Esophagus (tissue), 2 donors: ENCODE results near the gene GPRC5C. TPM values are rescaled to one million over a fixed set of nuclear protein-coding genes. Genes with fewer than 3 reads are reported as not detected.
"Not testable (repeated sequence)": the region's sequence is repeated elsewhere in the genome, so short reads cannot be mapped to it uniquely, and the experiment has no call there.

Experiments used
- H3K27ac ChIP-seq, 2 donors: one replicate each; pipeline ENCODE4 v1.5.1; 2013; ENCODE audit warnings: low read depth in 2 of 2, mild to moderate bottlenecking in 2 of 2, inconsistent platforms in 1 of 2, low read length in 1 of 2, moderate library complexity in 1 of 2
- H3K27me3 ChIP-seq, 2 donors: one replicate each; pipeline ENCODE4 v1.6.1; 2013; ENCODE audit warnings: low read length in 2 of 2, control low read depth in 1 of 2, mild to moderate bottlenecking in 1 of 2; ENCODE audit not compliant: insufficient read depth in 2 of 2, control insufficient read depth in 1 of 2
- H3K36me3 ChIP-seq, 2 donors: one replicate each; pipeline ENCODE4 v1.6.1; 2013; ENCODE audit warnings: low read length in 1 of 2; ENCODE audit not compliant: control insufficient read depth in 2 of 2, insufficient read depth in 2 of 2
- H3K4me1 ChIP-seq, 2 donors: one replicate each; pipeline ENCODE4 v1.6.1; 2013; ENCODE audit warnings: low read length in 1 of 2; ENCODE audit not compliant: control insufficient read depth in 2 of 2, insufficient read depth in 2 of 2
- H3K4me3 ChIP-seq, 2 donors: one replicate each; pipeline ENCODE4 v1.5.1; 2013; ENCODE audit warnings: low read length in 2 of 2, mild to moderate bottlenecking in 2 of 2, low read depth in 1 of 2, moderate library complexity in 1 of 2
- H3K9me3 ChIP-seq, 2 donors: one replicate each; pipeline ENCODE4 v1.6.1; 2013; ENCODE audit warnings: mild to moderate bottlenecking in 2 of 2, low read depth in 1 of 2, low read length in 1 of 2, moderate library complexity in 1 of 2; ENCODE audit not compliant: control insufficient read depth in 2 of 2, insufficient read depth in 1 of 2
- WGBS, 2 donors: extraction: QIAGEN DNeasy Blood & Tissue Kit; methylation state at CpG; one replicate each; pipeline ENCODE4 v1.1.7; 2013; 5-methylcytosine and 5-hydroxymethylcytosine counted together
- polyA plus RNA-seq, 2 donors: library from polyadenylated mRNA; stranded (reverse); fragments of 200-250 nt; gene quantifications; one replicate each; pipeline ENCODE4 v1.2.3, GENCODE V29; 2013
- donor health status: healthy with polysubstance abuse.
- donor health status: Bipolar disorder and iron deficiency.

The GPRC5C gene
- polyA plus RNA-seq, 2 donors: 6.7 to 8.8 TPM

GRCh38 chr17:74485841-74486240 lies 54.0 kb downstream of the GPRC5C start:
- WGBS, 2 donors: 82 to 86% methylated on average over 5 of the region's 5 CpGs
- Histone ChIP-seq H3K9me3 (no peaks in the 10 kb centered on the region), H3K27me3 (no peaks in the 10 kb centered on the region), H3K36me3 (no peaks in the 10 kb centered on the region), H3K4me3 (no peak overlapping the region), H3K27ac (no peak overlapping the region), H3K4me1 (no peaks in the 10 kb centered on the region)

- H3K27me3 ChIP-seq, H3K4me3 ChIP-seq, H3K36me3 ChIP-seq, H3K4me1 ChIP-seq, H3K9me3 ChIP-seq, H3K27ac ChIP-seq: not testable (repeated sequence)
- 92 to 93% methylated on average over 4 of the region's 4 CpGs for WGBS, 2 donors
These were observed 56.4 kb downstream of the GPRC5C start for GRCh38 chr17:74488276-74488675.

- Histone ChIP-seq H3K4me1 (no peaks in the 10 kb centered on the region), H3K36me3 (no peaks in the 10 kb centered on the region), H3K27me3 (no peaks in the 10 kb centered on the region), H3K27ac (no peak overlapping the region), H3K9me3 (no peaks in the 10 kb centered on the region), H3K4me3 (no peak overlapping the region)
- 81 to 85% methylated on average over 9 of the region's 9 CpGs for WGBS, 2 donors
These were observed 58.8 kb downstream of the GPRC5C start for GRCh38 chr17:74490716-74491115.

GRCh38 chr17:74491626-74492025 lies 59.7 kb downstream of the GPRC5C start:
- Histone ChIP-seq H3K4me1 (no peaks in the 10 kb centered on the region), H3K9me3 (no peaks in the 10 kb centered on the region), H3K4me3 (no peak overlapping the region), H3K27ac (no peak overlapping the region), H3K27me3 (no peaks in the 10 kb centered on the region), H3K36me3 (no peaks in the 10 kb centered on the region)
- WGBS, 2 donors: 81 to 83% methylated on average over 7 of the region's 7 CpGs

- Histone ChIP-seq H3K9me3 (no peaks in the 10 kb centered on the region), H3K27ac (no peak overlapping the region), H3K27me3 (no peaks in the 10 kb centered on the region), H3K4me1 (no peaks in the 10 kb centered on the region), H3K36me3 (no peaks in the 10 kb centered on the region), H3K4me3 (no peak overlapping the region)
- 35 to 37% methylated on average over 11 of the region's 11 CpGs for WGBS, 2 donors
These were observed 61.5 kb downstream of the GPRC5C start for GRCh38 chr17:74493331-74493833.

Other genes with a start within 250 kb of the GPRC5C start
- gene RPL38, start 228.4 kb upstream of the GPRC5C start, polyA plus RNA-seq: 1,000 to 10,000 TPM; 1,223 to 1,349 TPM
- gene TTYH2, start 218.5 kb upstream of the GPRC5C start, polyA plus RNA-seq: under 1 TPM; 0.67 to 0.82 TPM
- gene DNAI2, start 157.9 kb upstream of the GPRC5C start, polyA plus RNA-seq: not detected
- under 1 TPM; 0.43 to 0.47 TPM for gene KIF19, start 105.9 kb upstream of the GPRC5C start, polyA plus RNA-seq
- not detected for gene BTBD17, start 70.2 kb upstream of the GPRC5C start, polyA plus RNA-seq
- gene GPR142, start 64.6 kb upstream of the GPRC5C start, polyA plus RNA-seq: under 1 TPM in 1 of 2 donors, not detected in 1; 0.09 TPM
- gene CD300A, start 34.5 kb downstream of the GPRC5C start, polyA plus RNA-seq: 1 to 10 TPM; 1.3 to 1.6 TPM
- gene CD300LB, start 99.4 kb downstream of the GPRC5C start, polyA plus RNA-seq: under 1 TPM; 0.06 to 0.11 TPM
- gene CD300C, start 114.0 kb downstream of the GPRC5C start, polyA plus RNA-seq: under 1 TPM; 0.04 to 0.14 TPM
- not detected for gene CD300H, start 135.4 kb downstream of the GPRC5C start, polyA plus RNA-seq
- not detected for gene CD300LD, start 160.2 kb downstream of the GPRC5C start, polyA plus RNA-seq
- gene CD300E, start 191.7 kb downstream of the GPRC5C start, polyA plus RNA-seq: under 1 TPM; 0.02 to 0.12 TPM